GM19240 (cell line): ENCODE measurements around the gene SLC25A24.

Experiments used
- DNase-seq: peaks from one replicate; pipeline ENCODE4 v3.0.0; 2011; ENCODE audit warnings: low spot score; ENCODE audit not compliant: insufficient read length

SLC25A24 gene

DNA sequence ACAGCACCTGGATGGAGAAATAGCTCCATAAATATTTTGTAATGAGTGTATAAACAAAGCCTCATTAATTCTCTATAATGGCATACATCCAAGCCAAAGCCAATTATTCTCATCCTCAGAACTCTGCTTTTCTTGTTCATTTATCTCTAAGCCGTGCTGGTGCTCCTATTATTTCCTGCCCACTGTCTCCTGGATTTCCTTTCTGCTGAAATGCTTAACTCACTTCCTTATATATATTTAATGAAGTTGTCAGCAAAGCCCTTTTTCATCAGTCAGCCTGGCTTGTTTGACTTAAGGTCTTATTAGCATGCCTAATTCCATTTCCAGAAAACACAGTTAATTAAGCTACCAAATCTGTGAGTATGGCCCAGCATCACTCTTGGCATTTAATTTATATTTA lies 93.4 kb downstream of the SLC25A24 start:
- no peak for DNase-seq

- no peak for DNase-seq
Observed at GRCh38 chr1:108100148-108100547, 100.0 kb downstream of the SLC25A24 start.

GRCh38 chr1:108097018-108097417 lies 103.1 kb downstream of the SLC25A24 start:
- no peak for DNase-seq

- DNase-seq, result no peak
Observed at GRCh38 chr1:108096089-108096488, 104.1 kb downstream of the SLC25A24 start.

DNA sequence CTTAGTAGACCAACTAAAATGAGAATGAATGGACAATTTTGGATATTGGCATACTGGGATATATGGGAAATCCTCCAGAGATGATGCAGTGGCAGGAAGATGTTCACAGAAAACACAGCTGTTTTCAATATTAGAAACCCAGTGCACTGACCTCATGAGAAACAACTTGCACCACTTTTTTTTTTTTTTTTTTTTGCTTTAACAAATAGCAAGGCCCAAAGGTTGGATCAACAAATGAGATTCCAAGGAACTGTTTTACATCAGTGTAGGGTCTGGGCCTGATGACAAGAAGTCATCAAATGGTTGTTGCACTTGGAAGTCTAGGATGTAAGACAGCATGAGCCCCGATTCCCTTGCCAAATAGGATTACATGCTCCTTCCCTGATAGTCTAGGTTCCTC lies 110.7 kb downstream of the SLC25A24 start:
- no peak for DNase-seq

GRCh38 chr1:108085628-108086027 lies 114.5 kb downstream of the SLC25A24 start:
- DNase-seq, result no peak

DNA sequence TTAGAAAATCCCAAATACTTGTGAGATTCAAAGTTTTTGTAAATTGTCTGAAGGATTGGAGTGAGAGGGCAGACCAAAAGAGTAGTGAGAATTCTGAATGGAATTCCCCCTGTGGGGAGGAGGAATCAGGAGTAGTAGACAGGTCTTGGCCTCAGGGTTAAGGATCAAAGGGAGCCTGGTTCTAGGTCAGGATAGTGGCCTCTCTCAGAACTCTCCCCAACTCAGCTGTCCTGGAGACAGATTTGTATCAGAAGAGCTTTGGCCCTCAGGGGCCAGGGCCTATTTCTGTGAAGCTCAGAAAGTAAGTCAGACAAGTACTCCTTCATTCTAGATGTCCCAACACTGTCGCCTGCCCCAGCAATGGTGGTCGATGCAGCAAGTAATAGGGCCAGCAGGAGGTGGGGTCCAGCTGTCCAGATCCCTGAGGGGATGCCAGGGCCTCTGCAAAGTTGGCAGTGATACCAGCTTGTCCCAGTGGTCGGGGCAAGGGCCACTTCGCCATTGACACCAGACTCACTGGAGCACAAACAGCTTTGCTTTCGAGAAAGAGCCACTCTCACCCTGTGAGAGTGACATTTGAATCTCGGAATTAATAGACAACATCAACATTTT lies 115.2 kb downstream of the SLC25A24 start:
- DNase-seq, result no peak
